Measurements from ENCODE around the gene SPON1.
"Not testable (repeated sequence)": the region's sequence is repeated elsewhere in the genome, so short reads cannot be mapped to it uniquely, and the experiment has no call there.

Gene SPON1

DNA sequence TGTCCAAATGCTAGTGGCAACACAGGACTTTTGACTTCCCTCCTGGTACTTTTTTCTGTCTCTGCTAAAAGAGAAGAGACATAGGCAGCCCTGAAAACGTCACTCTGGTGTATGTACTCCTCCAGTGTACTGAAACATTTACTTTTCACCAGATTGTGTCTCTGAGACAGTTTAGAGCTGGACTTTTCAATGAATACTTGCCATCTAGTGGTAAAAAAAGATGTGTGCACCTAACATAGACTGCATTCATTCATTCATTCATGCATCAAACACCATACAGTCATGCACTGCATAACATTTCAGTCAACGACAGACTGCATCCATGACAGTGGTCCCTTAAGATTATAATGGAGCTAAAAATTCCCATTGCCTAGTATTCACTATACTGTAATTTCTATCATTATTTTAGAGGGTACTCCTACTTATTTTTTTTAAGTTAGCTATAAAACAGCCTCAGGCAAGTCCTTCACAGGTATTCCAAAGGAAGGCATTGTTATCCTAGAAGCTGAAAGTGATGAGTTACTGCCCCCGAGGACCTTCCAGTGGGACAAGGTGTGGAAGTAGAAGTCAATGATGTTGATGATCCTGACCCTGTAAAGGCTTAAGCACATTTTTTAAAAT lies 186.2 kb downstream of the SPON1 start:
- Mint-ChIP-seq H3K36me3 (ENCODE audit: low read depth) (no peaks in the 10 kb centered on the region), H3K27me3 (no peaks in the 10 kb centered on the region), H3K27ac (no peak overlapping the region), H3K4me3 (no peak overlapping the region), H3K4me1 (ENCODE audit: low read depth) (peaks cover 6% of the 10 kb centered on the region), H3K9me3 (peaks cover 6% of the 10 kb centered on the region)

DNA sequence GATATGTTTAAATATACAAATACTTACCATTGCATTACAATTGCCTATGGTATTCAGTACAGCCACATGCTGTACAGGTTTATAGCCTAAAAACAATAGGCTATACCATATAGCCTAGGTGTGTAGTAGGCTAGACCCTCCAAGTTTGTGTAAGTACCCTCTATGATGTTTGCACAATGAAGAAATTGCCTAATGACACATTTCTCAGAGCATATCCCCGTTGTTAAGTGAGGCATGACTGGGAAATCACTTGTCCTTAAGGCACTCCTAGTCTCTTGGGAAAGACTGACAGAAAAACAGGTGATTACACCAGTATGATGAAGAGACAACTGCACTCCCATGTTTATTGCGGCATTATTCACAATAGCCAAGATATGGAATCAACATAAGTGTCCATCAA lies 187.2 kb downstream of the SPON1 start:
- Mint-ChIP-seq H3K9me3 (peaks cover 6% of the 10 kb centered on the region), H3K36me3 (ENCODE audit: low read depth) (no peaks in the 10 kb centered on the region), H3K27ac (no peak overlapping the region), H3K27me3 (no peaks in the 10 kb centered on the region), H3K4me3 (no peak overlapping the region), H3K4me1 (ENCODE audit: low read depth) (peaks cover 5% of the 10 kb centered on the region)

DNA sequence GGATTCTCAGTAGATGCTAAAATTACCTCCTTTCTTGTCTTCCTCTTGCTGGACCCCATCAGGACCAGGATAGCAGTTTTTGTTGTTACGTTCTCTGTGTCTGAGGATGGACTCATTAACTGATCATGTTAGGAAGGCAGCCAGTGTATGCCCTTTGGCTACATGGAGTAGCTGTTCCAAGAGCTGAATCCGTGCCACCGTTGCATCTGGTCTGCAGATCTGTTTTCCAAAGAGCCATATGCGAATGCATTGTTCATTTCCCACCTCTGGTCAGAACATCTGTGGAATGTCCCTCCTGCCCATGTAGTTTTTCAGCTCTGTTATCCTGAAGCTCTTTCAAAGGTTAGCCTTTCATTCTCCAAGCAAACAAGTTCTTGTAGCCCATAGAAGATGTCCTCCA lies 188.4 kb downstream of the SPON1 start:
- Mint-ChIP-seq H3K4me3 (no peak overlapping the region), H3K36me3 (ENCODE audit: low read depth) (peaks cover 5% of the 10 kb centered on the region), H3K4me1 (ENCODE audit: low read depth) (no peaks in the 10 kb centered on the region), H3K27me3 (no peaks in the 10 kb centered on the region), H3K9me3 (peaks cover 11% of the 10 kb centered on the region), H3K27ac (no peak overlapping the region)

DNA sequence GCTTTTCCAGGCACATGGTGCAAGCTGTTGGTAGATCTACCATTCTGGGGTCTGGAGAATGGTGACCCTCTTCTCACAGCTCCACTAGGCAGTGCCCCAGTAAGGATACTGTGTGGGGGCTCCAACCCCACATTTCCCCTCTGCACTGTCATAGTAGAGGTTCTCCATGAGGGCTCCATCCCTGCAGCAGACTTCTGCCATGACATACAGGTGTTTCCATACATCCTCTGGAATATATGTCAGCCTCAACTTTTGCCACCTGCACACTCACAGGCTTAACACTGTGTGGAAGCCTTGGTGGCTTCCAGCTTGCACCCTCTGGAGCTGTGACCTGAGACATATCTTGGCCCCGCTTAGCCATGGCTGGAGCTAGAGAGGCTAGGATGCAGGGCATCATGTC lies 191.6 kb downstream of the SPON1 start:
- peaks cover 33% of the 10 kb centered on the region for H3K9me3 Mint-ChIP-seq

DNA sequence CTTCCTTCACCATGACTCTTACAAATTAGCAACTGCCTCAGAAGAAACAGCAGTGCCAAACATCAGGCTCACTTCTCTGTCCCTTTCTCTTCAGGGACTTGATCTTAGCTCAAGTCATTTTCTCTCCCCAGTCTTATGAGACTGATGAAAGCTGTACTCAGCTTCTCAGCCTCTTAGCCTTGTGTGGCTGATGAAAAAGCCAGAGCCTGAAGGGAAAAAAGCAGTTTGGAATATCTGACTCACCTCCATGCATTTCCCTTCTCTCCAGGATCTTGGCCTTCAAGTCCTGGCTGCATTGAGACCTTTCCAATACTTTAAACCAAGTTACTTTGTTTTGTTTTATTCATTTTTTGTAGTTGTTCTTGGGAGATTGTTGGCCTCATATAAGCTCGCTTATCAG lies 195.9 kb downstream of the SPON1 start:
- H3K27ac Mint-ChIP-seq = no peak overlapping the region
- H3K4me3 Mint-ChIP-seq = no peak overlapping the region
- no peaks in the 10 kb centered on the region for H3K27me3 Mint-ChIP-seq
- H3K36me3 Mint-ChIP-seq (ENCODE audit: low read depth) = peaks cover 12% of the 10 kb centered on the region
- H3K4me1 Mint-ChIP-seq (ENCODE audit: low read depth) = no peaks in the 10 kb centered on the region
- peaks cover 29% of the 10 kb centered on the region for H3K9me3 Mint-ChIP-seq

More for the DNA sequence above, 191.6 kb downstream of the SPON1 start:
- H3K27ac Mint-ChIP-seq; H3K4me3 Mint-ChIP-seq; H3K27me3 Mint-ChIP-seq; H3K4me1 Mint-ChIP-seq (ENCODE audit: low read depth): not testable (repeated sequence)
- peaks cover 12% of the 10 kb centered on the region for H3K36me3 Mint-ChIP-seq (ENCODE audit: low read depth)

DNA sequence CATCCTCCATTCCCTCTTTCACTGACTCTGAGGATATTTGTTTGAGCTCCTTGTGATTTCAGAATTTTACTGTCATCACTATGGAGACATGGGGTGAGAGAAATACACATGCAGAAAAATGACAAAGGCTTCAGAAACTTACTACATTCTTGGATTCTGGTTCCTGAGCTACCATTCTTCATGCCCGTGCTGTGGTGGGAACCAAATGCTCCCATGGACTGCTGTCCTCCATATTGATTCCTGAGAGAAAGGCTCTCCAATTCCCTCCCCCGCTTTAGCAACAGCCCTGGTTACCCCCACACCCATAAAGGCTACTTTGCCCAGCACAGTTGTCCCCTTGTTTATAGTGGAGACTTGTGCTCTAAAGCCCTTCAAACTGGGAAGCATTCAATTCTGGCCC lies 201.1 kb downstream of the SPON1 start:
- no peak overlapping the region for H3K27ac Mint-ChIP-seq
- H3K36me3 Mint-ChIP-seq (ENCODE audit: low read depth) = no peaks in the 10 kb centered on the region
- no peaks in the 10 kb centered on the region for H3K4me1 Mint-ChIP-seq (ENCODE audit: low read depth)
- peaks cover 11% of the 10 kb centered on the region for H3K9me3 Mint-ChIP-seq
- no peak overlapping the region for H3K4me3 Mint-ChIP-seq
- H3K27me3 Mint-ChIP-seq = no peaks in the 10 kb centered on the region

DNA sequence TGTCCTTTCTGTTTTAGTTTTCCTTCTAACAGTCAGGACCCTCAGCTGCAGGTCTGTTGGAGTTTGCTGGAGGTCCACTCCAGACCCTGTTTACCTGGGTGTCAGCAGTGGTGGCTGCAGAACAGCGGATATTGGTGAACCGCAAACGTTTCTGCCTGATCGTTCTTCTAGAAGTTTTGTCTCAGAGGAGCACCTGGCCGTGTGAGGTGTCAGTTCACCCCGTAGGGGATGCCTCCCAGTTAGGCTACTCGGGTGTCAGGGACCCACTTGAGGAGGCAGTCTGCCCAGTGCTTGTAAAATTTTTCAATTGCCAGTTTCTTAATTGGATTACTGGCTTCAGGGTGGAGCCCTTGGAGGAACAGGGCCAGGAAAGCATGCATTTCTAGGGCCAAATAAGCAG lies 211.2 kb downstream of the SPON1 start:
- not testable (repeated sequence) for H3K4me1 Mint-ChIP-seq (ENCODE audit: low read depth); H3K4me3 Mint-ChIP-seq

DNA sequence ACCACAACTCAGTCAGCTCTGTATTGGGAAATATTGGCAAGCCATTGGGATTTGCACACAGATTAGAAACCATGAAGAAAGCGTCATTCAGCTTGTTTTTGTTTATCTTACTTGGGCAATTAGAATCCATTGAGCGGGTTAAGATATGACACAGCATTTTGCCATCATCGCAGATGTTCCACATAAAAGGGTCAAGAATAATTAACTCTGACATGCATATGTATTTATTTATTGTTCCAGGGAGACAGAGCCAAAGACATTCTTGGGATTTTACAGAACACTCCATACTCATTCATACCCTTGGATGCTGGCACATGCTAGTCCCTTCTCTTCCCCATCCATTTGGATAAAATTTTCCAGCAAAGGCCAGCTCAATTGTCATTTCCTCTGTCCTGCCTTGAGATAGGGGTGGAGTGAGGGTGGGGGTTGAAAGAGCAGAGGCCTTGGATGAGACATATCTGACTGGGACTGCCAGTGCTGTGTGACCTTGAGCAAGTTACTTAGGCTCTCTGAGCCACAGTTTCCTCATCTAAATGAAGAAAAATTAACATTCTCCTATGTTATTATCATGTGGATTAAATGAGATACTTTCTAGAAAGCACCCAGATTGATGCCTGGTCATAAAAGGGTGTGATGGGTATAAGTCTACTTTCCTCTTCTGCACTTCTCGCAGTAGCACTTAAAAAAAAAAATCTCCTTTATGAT lies 216.7 kb downstream of the SPON1 start:
- H3K4me1 Mint-ChIP-seq (ENCODE audit: low read depth) = no peaks in the 10 kb centered on the region
- H3K27me3 Mint-ChIP-seq = no peaks in the 10 kb centered on the region
- no peaks in the 10 kb centered on the region for H3K36me3 Mint-ChIP-seq (ENCODE audit: low read depth)
- H3K4me3 Mint-ChIP-seq = no peak overlapping the region
- no peaks in the 10 kb centered on the region for H3K9me3 Mint-ChIP-seq
- H3K27ac Mint-ChIP-seq = no peak overlapping the region

More for the DNA sequence above, 211.2 kb downstream of the SPON1 start:
- H3K36me3 Mint-ChIP-seq (ENCODE audit: low read depth); H3K9me3 Mint-ChIP-seq; H3K27me3 Mint-ChIP-seq; H3K27ac Mint-ChIP-seq: not testable (repeated sequence)

DNA sequence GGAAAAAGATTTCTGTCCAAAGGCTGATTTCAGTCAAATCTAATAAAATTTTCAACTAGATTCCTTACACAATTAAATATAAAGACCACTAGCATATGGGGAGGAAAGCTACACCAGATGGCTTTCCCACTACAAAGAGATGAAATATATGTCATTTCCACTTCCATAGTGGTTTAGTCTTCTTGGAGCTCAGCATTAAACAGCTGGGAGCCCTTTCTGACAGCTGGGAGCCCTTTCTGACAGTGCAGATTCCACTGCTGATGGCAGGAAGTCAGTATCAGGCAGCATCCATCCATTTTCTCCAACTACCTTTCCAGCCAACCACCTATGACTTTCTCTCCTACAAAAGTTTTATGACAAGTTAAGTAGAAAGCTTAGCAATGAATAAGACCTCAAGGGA lies 218.6 kb downstream of the SPON1 start:
- no peaks in the 10 kb centered on the region for H3K4me1 Mint-ChIP-seq (ENCODE audit: low read depth)
- no peak overlapping the region for H3K4me3 Mint-ChIP-seq
- no peak overlapping the region for H3K27ac Mint-ChIP-seq
- H3K9me3 Mint-ChIP-seq = no peaks in the 10 kb centered on the region
- no peaks in the 10 kb centered on the region for H3K27me3 Mint-ChIP-seq
- no peaks in the 10 kb centered on the region for H3K36me3 Mint-ChIP-seq (ENCODE audit: low read depth)

DNA sequence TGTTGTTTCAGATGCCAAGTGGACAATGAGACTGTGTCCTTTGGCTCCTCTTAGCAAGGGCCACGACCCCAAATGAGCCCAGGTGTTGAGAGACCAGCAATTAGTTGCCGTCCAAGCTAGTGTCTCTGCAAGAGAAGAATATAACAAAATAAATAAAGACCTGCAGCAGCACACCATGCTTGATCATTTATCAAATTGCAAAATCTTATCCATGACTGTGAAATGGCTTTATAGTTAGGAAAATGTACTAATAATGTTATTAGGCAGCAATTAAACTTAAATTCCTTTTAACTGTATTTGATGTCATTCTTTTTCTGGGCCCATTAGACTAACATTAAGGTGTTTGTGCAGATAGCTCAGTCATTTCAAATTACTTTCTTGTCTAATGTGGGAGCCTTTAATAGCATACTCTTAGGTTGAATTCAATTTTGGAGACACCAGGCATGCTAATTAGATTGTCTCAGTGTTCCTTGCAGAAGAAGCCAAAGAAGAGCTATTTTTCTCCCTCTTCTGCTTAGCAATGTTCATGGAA lies 220.4 kb downstream of the SPON1 start:
- Mint-ChIP-seq H3K27me3 (no peaks in the 10 kb centered on the region), H3K4me3 (no peak overlapping the region), H3K36me3 (ENCODE audit: low read depth) (no peaks in the 10 kb centered on the region), H3K27ac (no peak overlapping the region), H3K4me1 (ENCODE audit: low read depth) (no peaks in the 10 kb centered on the region), H3K9me3 (no peaks in the 10 kb centered on the region)

DNA sequence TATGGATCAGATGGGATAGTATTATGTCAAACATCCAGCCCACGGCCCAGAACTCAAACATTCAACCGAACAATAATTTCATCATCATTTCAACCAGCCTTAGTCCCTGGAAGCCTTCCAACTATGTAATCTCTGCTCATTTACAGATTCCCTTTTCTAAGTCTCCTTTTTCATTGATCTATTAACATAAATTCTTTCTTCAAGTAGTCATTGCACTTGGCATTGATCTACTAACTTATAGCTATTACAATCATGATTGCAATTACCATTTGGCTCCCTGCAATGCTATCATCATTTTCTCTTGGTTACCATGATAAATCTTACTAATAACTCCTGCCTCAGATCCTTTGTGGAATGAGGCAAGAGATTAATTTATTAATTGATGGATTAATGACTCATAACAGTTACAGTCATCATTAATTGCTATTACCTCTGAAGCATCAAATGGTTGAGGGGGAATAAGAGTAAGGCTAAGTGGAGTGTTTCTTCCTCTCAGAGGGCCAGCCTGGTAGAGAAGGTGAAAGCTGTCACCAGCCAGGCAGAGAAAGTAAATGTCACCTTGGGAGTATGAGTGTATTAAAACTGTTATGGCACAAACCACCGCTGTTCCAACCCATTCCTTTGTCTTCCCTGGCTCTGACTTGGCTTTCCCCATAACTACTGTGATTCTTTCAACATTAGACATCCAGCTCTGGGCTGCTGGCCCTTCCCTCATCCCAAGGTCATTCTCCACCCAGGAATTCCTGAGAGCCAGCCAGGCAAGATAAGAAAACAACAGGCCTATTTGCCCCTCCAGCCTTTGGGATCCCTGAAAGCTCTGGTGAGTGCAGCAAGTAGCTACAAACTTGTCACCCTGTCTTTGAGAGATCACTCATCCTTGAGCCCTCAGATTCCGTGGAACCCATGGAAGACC lies 221.8 kb downstream of the SPON1 start:
- no peaks in the 10 kb centered on the region for H3K9me3 Mint-ChIP-seq
- H3K36me3 Mint-ChIP-seq (ENCODE audit: low read depth) = no peaks in the 10 kb centered on the region

DNA sequence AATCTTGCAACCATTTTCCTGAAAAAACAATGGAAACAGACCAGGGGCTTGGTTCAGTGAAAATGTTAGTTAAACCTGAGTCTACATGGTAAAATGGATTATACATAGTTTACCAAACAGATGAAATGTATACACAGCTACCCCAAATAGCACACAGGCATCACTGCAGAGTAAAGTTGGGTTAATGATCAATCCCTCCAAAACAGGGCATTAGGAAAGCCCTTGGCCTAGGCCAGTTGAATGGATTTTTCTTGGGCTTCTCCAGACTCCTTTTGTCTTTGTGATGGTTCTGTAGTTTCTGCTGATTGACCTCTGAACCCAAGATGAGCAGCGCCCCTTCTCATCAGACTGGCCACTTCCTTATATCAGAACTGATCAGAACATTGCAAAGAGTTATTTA lies 222.9 kb downstream of the SPON1 start:
- Mint-ChIP-seq H3K27me3 (no peaks in the 10 kb centered on the region), H3K4me3 (no peak overlapping the region), H3K36me3 (ENCODE audit: low read depth) (no peaks in the 10 kb centered on the region), H3K27ac (no peak overlapping the region), H3K9me3 (no peaks in the 10 kb centered on the region), H3K4me1 (ENCODE audit: low read depth) (no peaks in the 10 kb centered on the region)

More for the DNA sequence above, 221.8 kb downstream of the SPON1 start:
- Mint-ChIP-seq H3K27me3 (no peaks in the 10 kb centered on the region), H3K27ac (no peak overlapping the region), H3K4me3 (no peak overlapping the region), H3K4me1 (ENCODE audit: low read depth) (no peaks in the 10 kb centered on the region)

DNA sequence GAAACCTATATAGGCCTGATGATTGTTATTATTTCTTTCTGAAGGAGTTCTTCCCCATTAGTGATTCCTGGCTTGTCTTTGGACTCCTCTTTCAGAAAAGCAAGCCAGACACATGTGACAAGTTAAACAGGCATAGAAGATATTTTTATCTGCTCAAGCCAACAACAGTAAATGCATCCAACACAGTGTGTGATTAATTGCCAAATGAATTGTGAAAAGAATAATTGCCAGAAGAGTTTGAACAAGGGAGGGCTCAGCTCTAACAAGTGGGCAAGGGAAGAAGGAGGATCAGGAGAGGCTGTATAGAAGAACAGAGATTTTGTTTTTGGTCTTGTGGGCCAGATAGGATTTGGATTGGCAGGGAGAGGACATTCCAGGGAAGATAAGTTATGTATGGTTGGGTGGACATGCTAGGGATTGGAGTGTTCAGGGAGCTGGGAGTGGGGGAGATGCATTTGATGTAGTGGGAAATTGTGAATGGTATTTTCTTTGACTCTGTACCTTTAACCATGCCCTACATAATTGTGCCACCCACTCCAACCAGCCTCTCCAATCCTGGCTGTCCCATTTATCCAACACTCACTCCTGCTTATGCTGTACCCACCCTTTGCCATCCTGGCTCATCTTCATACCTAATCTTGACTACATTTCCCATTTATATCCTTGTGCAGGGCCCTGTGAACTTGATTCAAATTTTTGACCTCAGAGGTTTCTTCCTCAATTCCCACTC lies 223.7 kb downstream of the SPON1 start:
- no peaks in the 10 kb centered on the region for H3K4me1 Mint-ChIP-seq (ENCODE audit: low read depth)
- no peaks in the 10 kb centered on the region for H3K27me3 Mint-ChIP-seq
- H3K9me3 Mint-ChIP-seq = no peaks in the 10 kb centered on the region
- H3K27ac Mint-ChIP-seq = no peak overlapping the region
- no peak overlapping the region for H3K4me3 Mint-ChIP-seq
- H3K36me3 Mint-ChIP-seq (ENCODE audit: low read depth) = no peaks in the 10 kb centered on the region

DNA sequence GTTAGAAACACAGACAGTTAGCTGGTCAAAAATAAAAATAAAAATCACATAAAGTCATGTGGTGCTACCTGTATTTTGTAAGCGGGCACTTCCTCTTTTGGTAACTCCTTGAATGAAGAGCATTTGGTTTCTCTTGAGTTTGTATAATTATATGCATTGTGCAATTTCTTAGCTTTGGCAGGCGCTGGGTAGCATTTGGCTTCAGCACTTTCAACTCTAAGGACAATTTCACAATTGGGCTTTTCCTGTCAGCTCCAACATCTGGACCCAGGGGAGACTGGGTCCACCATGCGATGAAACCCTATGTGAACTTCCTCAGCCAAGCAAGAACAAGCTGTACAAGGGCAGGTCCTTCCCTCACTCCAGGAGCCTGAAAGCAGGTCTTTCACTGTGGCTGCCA lies 227.4 kb downstream of the SPON1 start:
- Mint-ChIP-seq H3K4me1 (ENCODE audit: low read depth) (no peaks in the 10 kb centered on the region), H3K36me3 (ENCODE audit: low read depth) (no peaks in the 10 kb centered on the region), H3K4me3 (no peak overlapping the region), H3K27ac (no peak overlapping the region), H3K27me3 (no peaks in the 10 kb centered on the region), H3K9me3 (no peaks in the 10 kb centered on the region)
